GM12875 (cell line): ENCODE results near the gene PMCH.
"Not testable (repeated sequence)": the region's sequence is repeated elsewhere in the genome, so short reads cannot be mapped to it uniquely, and the experiment has no call there.

Source experiments
- H3K4me3 ChIP-seq: one replicate; pipeline ENCODE4 v1.5.1; 2011; ENCODE audit warnings: low read depth, low read length, control low read depth
- CTCF ChIP-seq: IDR thresholded peaks from 2 replicates; pipeline ENCODE4 v1.5.1; 2011; ENCODE audit warnings: low read depth, mild to moderate bottlenecking, control low read depth, inconsistent platforms, low read length, moderate library complexity, borderline replicate concordance; ENCODE audit not compliant: insufficient read depth

Gene PMCH

GRCh38 chr12:102197789-102198188, at the start of gene PMCH:
Gene PMCH (minus strand): TSS chr12:102197833. CDS start chr12:102197770, 63 bp downstream.
- TF ChIP-seq CTCF, result no peak
- H3K4me3 ChIP-seq, result no peak within 1 kb of the TSS

- not testable (repeated sequence) for H3K4me3 ChIP-seq
These were observed 43.2 kb upstream of the PMCH start for GRCh38 chr12:102240859-102241258.

GRCh38 chr12:102234599-102234998, 37.0 kb upstream of the PMCH start:
- no peak for TF ChIP-seq CTCF
- H3K4me3 ChIP-seq, result no peak overlapping the region

- no peak overlapping the region for H3K4me3 ChIP-seq
- TF ChIP-seq CTCF, result no peak
These were observed 34.8 kb upstream of the PMCH start for GRCh38 chr12:102232446-102232845.

- no peak for TF ChIP-seq CTCF
These were observed 34.4 kb upstream of the PMCH start for GRCh38 chr12:102232036-102232435.

GRCh38 chr12:102227954-102228353, 30.3 kb upstream of the PMCH start:
- TF ChIP-seq CTCF, result no peak
- no peak overlapping the region for H3K4me3 ChIP-seq

More at GRCh38 chr12:102232036-102232435, 34.4 kb upstream of the PMCH start:
- no peak overlapping the region for H3K4me3 ChIP-seq

- TF ChIP-seq CTCF, result no peak
- no peak overlapping the region for H3K4me3 ChIP-seq
These were observed 23.1 kb upstream of the PMCH start for GRCh38 chr12:102220736-102221135.

- H3K4me3 ChIP-seq, result no peak overlapping the region
- TF ChIP-seq CTCF, result no peak
These were observed 18.5 kb upstream of the PMCH start for GRCh38 chr12:102215992-102216691.
